Skin of body (tissue), 2 donors: ENCODE data around the gene AGBL4. TPM values are rescaled to one million over a fixed set of nuclear protein-coding genes. Genes with fewer than 3 reads are reported as not detected.
A peak's percentile ranks its signal among the peaks of the same experiment; 100 is the strongest.

Source experiments
- DNase-seq: peaks from one replicate; lab custom pipeline; 2025; lab: John Stamatoyannopoulos, UW
- total RNA-seq: library from RNA; depleted of rRNA; stranded (reverse); fragments of >200 nt; gene quantifications from one replicate; pipeline ENCODE4 v1.2.3, GENCODE V29; 2014

AGBL4 gene
- total RNA-seq, 1 donor from 2014 or later: 0.30 TPM

GRCh38 chr1:48608882-48609281, 1414.9 kb downstream of the AGBL4 start:
- no peak for DNase-seq

- no peak for DNase-seq
These were observed 1420.5 kb downstream of the AGBL4 start for GRCh38 chr1:48603222-48603621.

- DNase-seq: no peak
These were observed 1421.4 kb downstream of the AGBL4 start for GRCh38 chr1:48602349-48602748.

- no peak for DNase-seq
These were observed 1423.6 kb downstream of the AGBL4 start for GRCh38 chr1:48600182-48600581.

- no peak for DNase-seq
These were observed 1426.1 kb downstream of the AGBL4 start for GRCh38 chr1:48597663-48598062.

- no peak for DNase-seq
These were observed 1427.7 kb downstream of the AGBL4 start for GRCh38 chr1:48596046-48596445.

GRCh38 chr1:48595613-48596012, 1428.1 kb downstream of the AGBL4 start:
- DNase-seq: no peak

GRCh38 chr1:48592330-48592729, 1431.4 kb downstream of the AGBL4 start:
- no peak for DNase-seq

- DNase-seq: no peak
These were observed 1432.6 kb downstream of the AGBL4 start for GRCh38 chr1:48591181-48591580.

- no peak for DNase-seq
These were observed 1435.7 kb downstream of the AGBL4 start for GRCh38 chr1:48588061-48588460.

GRCh38 chr1:48582408-48582807, 1441.3 kb downstream of the AGBL4 start:
- no peak for DNase-seq

GRCh38 chr1:48581270-48581669, 1442.5 kb downstream of the AGBL4 start:
- DNase-seq: no peak

- DNase-seq: no peak
These were observed 1447.2 kb downstream of the AGBL4 start for GRCh38 chr1:48576565-48576964.

- peak; percentile 35 for DNase-seq
These were observed 1451.0 kb downstream of the AGBL4 start for GRCh38 chr1:48572646-48573258.

GRCh38 chr1:48572134-48572533, 1451.6 kb downstream of the AGBL4 start:
- DNase-seq: no peak

- DNase-seq: no peak
These were observed 1452.3 kb downstream of the AGBL4 start for GRCh38 chr1:48571303-48571987.

- DNase-seq: no peak
These were observed 1453.2 kb downstream of the AGBL4 start for GRCh38 chr1:48570568-48570967.

- no peak for DNase-seq
These were observed 1455.3 kb downstream of the AGBL4 start for GRCh38 chr1:48568501-48568900.

- DNase-seq: no peak
These were observed 1457.3 kb downstream of the AGBL4 start for GRCh38 chr1:48566492-48566891.

GRCh38 chr1:48563021-48563420, 1460.7 kb downstream of the AGBL4 start:
- no peak for DNase-seq

- DNase-seq: no peak
These were observed 1462.3 kb downstream of the AGBL4 start for GRCh38 chr1:48561444-48561843.

- no peak for DNase-seq
These were observed 1463.2 kb downstream of the AGBL4 start for GRCh38 chr1:48560577-48560976.

- no peak for DNase-seq
These were observed 1463.6 kb downstream of the AGBL4 start for GRCh38 chr1:48560116-48560515.
